Measurements from ENCODE around the gene ERRFI1. TPM values are rescaled to one million over a fixed set of nuclear protein-coding genes. Genes with fewer than 3 reads are reported as not detected.

Gene ERRFI1
- total RNA-seq, 2 experiments from 2014 or later: 1.5 to 1.9 TPM

GRCh38 chr1:8023995-8024313 is 2.2 kb downstream of the ERRFI1 start:
- H3K4me1 Mint-ChIP-seq (ENCODE audit: low read depth): peaks cover 12% of the 10 kb centered on the region
- no peak overlapping the region for H3K27ac Mint-ChIP-seq
- intact Hi-C loops (cut with micrococcal nuclease): no loop called here
- no peaks in the 10 kb centered on the region for H3K36me3 Mint-ChIP-seq
- CTCF ChIA-PET: interaction anchor here (0.9 to 7.3 kb wide), 3 partner anchors 9 to 291 kb away, joined by 3 to 38 read pairs (median 22); no protein-coding TSS in a partner anchor
- POLR2A ChIA-PET: no interaction called here
- no peaks in the 10 kb centered on the region for H3K9me3 Mint-ChIP-seq
- H3K4me3 Mint-ChIP-seq: no peak overlapping the region
- H3K27me3 Mint-ChIP-seq: peaks cover 24% of the 10 kb centered on the region
- no peak for DNase-seq

GRCh38 chr1:8023287-8023994 is 2.7 kb downstream of the ERRFI1 start:
- Mint-ChIP-seq H3K27ac (no peak overlapping the region), H3K27me3 (peaks cover 26% of the 10 kb centered on the region), H3K4me1 (ENCODE audit: low read depth) (peaks cover 12% of the 10 kb centered on the region), H3K9me3 (no peaks in the 10 kb centered on the region), H3K36me3 (no peaks in the 10 kb centered on the region), H3K4me3 (no peak overlapping the region)
- CTCF ChIA-PET: interaction anchor here (3.4 to 7.3 kb wide), 2 partner anchors 8 to 292 kb away, joined by 22 to 38 read pairs; no protein-coding TSS in a partner anchor
- POLR2A ChIA-PET: no interaction called here
- intact Hi-C loops (cut with micrococcal nuclease): no loop called here
- DNase-seq: no peak

GRCh38 chr1:8022395-8023286 is 3.5 kb downstream of the ERRFI1 start:
- intact Hi-C loops (cut with micrococcal nuclease): no loop called here
- ChIA-PET CTCF (interaction anchor here (0.6 to 7.3 kb wide), 3 partner anchors 7 to 293 kb away, joined by 3 to 38 read pairs (median 22); no protein-coding TSS in a partner anchor), POLR2A (no interaction called here)
- Mint-ChIP-seq H3K27ac (no peak overlapping the region), H3K27me3 (peaks cover 31% of the 10 kb centered on the region), H3K4me1 (ENCODE audit: low read depth) (peaks cover 12% of the 10 kb centered on the region), H3K4me3 (no peak overlapping the region), H3K36me3 (no peaks in the 10 kb centered on the region), H3K9me3 (no peaks in the 10 kb centered on the region)
- no peak for DNase-seq

- no peak overlapping the region for H3K4me3 Mint-ChIP-seq
- ChIA-PET CTCF (no interaction called here), POLR2A (no interaction called here)
- no peaks in the 10 kb centered on the region for H3K9me3 Mint-ChIP-seq
- peaks cover 10% of the 10 kb centered on the region for H3K4me1 Mint-ChIP-seq (ENCODE audit: low read depth)
- H3K27me3 Mint-ChIP-seq: peaks cover 31% of the 10 kb centered on the region
- no peak overlapping the region for H3K27ac Mint-ChIP-seq
- DNase-seq: no peak
- H3K36me3 Mint-ChIP-seq: no peaks in the 10 kb centered on the region
- intact Hi-C loops (cut with micrococcal nuclease): no loop called here
Observed at GRCh38 chr1:8021676-8022266, 4.3 kb downstream of the ERRFI1 start.

- ChIA-PET CTCF (interaction anchor here (1.3 to 9.5 kb wide), 3 partner anchors 294 to 329 kb away, joined by 4 to 156 read pairs (median 5); no protein-coding TSS in a partner anchor), POLR2A (no interaction called here)
Observed at GRCh38 chr1:8020032-8020431, 6.1 kb downstream of the ERRFI1 start.

GRCh38 chr1:8019229-8019620 is 6.9 kb downstream of the ERRFI1 start:
- no peak for DNase-seq
- no peaks in the 10 kb centered on the region for H3K36me3 Mint-ChIP-seq
- peaks cover 2% of the 10 kb centered on the region for H3K4me1 Mint-ChIP-seq (ENCODE audit: low read depth)
- POLR2A ChIA-PET: no interaction called here
- H3K27me3 Mint-ChIP-seq: peaks cover 25% of the 10 kb centered on the region
- H3K4me3 Mint-ChIP-seq: no peak overlapping the region
- CTCF ChIA-PET: interaction anchor here (0.7 to 9.5 kb wide), 6 partner anchors 20 to 330 kb away, joined by 3 to 156 read pairs (median 4); partner anchors contain the start of gene SLC45A1
- H3K27ac Mint-ChIP-seq: no peak overlapping the region
- no peaks in the 10 kb centered on the region for H3K9me3 Mint-ChIP-seq
- intact Hi-C loops (cut with micrococcal nuclease): no loop called here

More at GRCh38 chr1:8020032-8020431, 6.1 kb downstream of the ERRFI1 start:
- H3K4me3 Mint-ChIP-seq: no peak overlapping the region
- intact Hi-C loops (cut with micrococcal nuclease): no loop called here
- H3K9me3 Mint-ChIP-seq: no peaks in the 10 kb centered on the region
- H3K27me3 Mint-ChIP-seq: peaks cover 30% of the 10 kb centered on the region
- DNase-seq: no peak
- no peaks in the 10 kb centered on the region for H3K36me3 Mint-ChIP-seq
- H3K4me1 Mint-ChIP-seq (ENCODE audit: low read depth): peaks cover 2% of the 10 kb centered on the region
- H3K27ac Mint-ChIP-seq: no peak overlapping the region

GRCh38 chr1:8018492-8019228 is 7.4 kb downstream of the ERRFI1 start:
- Mint-ChIP-seq H3K27ac (no peak overlapping the region), H3K36me3 (no peaks in the 10 kb centered on the region), H3K9me3 (no peaks in the 10 kb centered on the region), H3K27me3 (peaks cover 20% of the 10 kb centered on the region), H3K4me3 (no peak overlapping the region), H3K4me1 (ENCODE audit: low read depth) (peaks cover 2% of the 10 kb centered on the region)
- ChIA-PET CTCF (interaction anchor here (0.7 to 9.5 kb wide), 5 partner anchors 14 to 331 kb away, joined by 3 to 156 read pairs (median 3); partner anchors contain the start of gene SLC45A1), POLR2A (no interaction called here)
- no peak for DNase-seq
- intact Hi-C loops (cut with micrococcal nuclease): no loop called here

- Mint-ChIP-seq H3K36me3 (no peaks in the 10 kb centered on the region), H3K27ac (no peak overlapping the region), H3K27me3 (peaks cover 17% of the 10 kb centered on the region), H3K4me3 (no peak overlapping the region), H3K9me3 (no peaks in the 10 kb centered on the region), H3K4me1 (ENCODE audit: low read depth) (peaks cover 2% of the 10 kb centered on the region)
- no peak for DNase-seq
- intact Hi-C loops (cut with micrococcal nuclease): no loop called here
- ChIA-PET POLR2A (no interaction called here), CTCF (interaction anchor here (1.0 to 9.5 kb wide), 6 partner anchors 14 to 332 kb away, joined by 3 to 156 read pairs (median 5); partner anchors contain the start of gene SLC45A1)
Observed at GRCh38 chr1:8017495-8018197, 8.5 kb downstream of the ERRFI1 start.

GRCh38 chr1:8016895-8017241 is 9.2 kb downstream of the ERRFI1 start:
- ChIA-PET POLR2A (no interaction called here), CTCF (interaction anchor here (1.3 to 9.5 kb wide), 5 partner anchors 13 to 333 kb away, joined by 4 to 156 read pairs (median 6); partner anchors contain the start of gene SLC45A1)
- Mint-ChIP-seq H3K4me3 (no peak overlapping the region), H3K27me3 (peaks cover 17% of the 10 kb centered on the region), H3K9me3 (no peaks in the 10 kb centered on the region), H3K4me1 (ENCODE audit: low read depth) (peaks cover 2% of the 10 kb centered on the region), H3K27ac (no peak overlapping the region), H3K36me3 (no peaks in the 10 kb centered on the region)
- intact Hi-C loops (cut with micrococcal nuclease): no loop called here
- DNase-seq: no peak

GRCh38 chr1:8016210-8016894 is 9.8 kb downstream of the ERRFI1 start:
- intact Hi-C loops (cut with micrococcal nuclease): no loop called here
- ChIA-PET CTCF (interaction anchor here (0.6 to 9.5 kb wide), 19 partner anchors 8 to 833 kb away, joined by 3 to 156 read pairs (median 6); partner anchors contain the start of genes PARK7 and SLC45A1), POLR2A (no interaction called here)
- no peak overlapping the region for H3K27ac Mint-ChIP-seq
- DNase-seq: no peak
- H3K9me3 Mint-ChIP-seq: no peaks in the 10 kb centered on the region
- H3K4me1 Mint-ChIP-seq (ENCODE audit: low read depth): peaks cover 2% of the 10 kb centered on the region
- H3K27me3 Mint-ChIP-seq: peaks cover 17% of the 10 kb centered on the region
- H3K36me3 Mint-ChIP-seq: no peaks in the 10 kb centered on the region
- no peak overlapping the region for H3K4me3 Mint-ChIP-seq

- Mint-ChIP-seq H3K4me3 (no peak overlapping the region), H3K36me3 (no peaks in the 10 kb centered on the region), H3K9me3 (no peaks in the 10 kb centered on the region), H3K27ac (no peak overlapping the region), H3K27me3 (peaks cover 17% of the 10 kb centered on the region), H3K4me1 (ENCODE audit: low read depth) (peaks cover 2% of the 10 kb centered on the region)
- POLR2A ChIA-PET: no interaction called here
- CTCF ChIA-PET: interaction anchor here (0.6 to 9.5 kb wide), 29 partner anchors 8 to 833 kb away, joined by 3 to 156 read pairs (median 4); partner anchors contain the start of genes PARK7 and SLC45A1
- no peak for DNase-seq
- intact Hi-C loops (cut with micrococcal nuclease): loop anchor here (1.0 kb wide), 2 partner anchors 299 to 334 kb away; no protein-coding TSS in a partner anchor
Observed at GRCh38 chr1:8015809-8016165, 10.3 kb downstream of the ERRFI1 start.
